IPS-NIHi7 (cell line): ENCODE measurements around the gene SCIMP.
"Not testable (repeated sequence)": the region's sequence is repeated elsewhere in the genome, so short reads cannot be mapped to it uniquely, and the experiment has no call there.

Experiments used
- DNase-seq: peaks from one replicate; pipeline ENCODE4 v3.0.0; 2012; ENCODE audit warnings: mixed read lengths; ENCODE audit errors: extremely low spot score

The SCIMP gene

DNA sequence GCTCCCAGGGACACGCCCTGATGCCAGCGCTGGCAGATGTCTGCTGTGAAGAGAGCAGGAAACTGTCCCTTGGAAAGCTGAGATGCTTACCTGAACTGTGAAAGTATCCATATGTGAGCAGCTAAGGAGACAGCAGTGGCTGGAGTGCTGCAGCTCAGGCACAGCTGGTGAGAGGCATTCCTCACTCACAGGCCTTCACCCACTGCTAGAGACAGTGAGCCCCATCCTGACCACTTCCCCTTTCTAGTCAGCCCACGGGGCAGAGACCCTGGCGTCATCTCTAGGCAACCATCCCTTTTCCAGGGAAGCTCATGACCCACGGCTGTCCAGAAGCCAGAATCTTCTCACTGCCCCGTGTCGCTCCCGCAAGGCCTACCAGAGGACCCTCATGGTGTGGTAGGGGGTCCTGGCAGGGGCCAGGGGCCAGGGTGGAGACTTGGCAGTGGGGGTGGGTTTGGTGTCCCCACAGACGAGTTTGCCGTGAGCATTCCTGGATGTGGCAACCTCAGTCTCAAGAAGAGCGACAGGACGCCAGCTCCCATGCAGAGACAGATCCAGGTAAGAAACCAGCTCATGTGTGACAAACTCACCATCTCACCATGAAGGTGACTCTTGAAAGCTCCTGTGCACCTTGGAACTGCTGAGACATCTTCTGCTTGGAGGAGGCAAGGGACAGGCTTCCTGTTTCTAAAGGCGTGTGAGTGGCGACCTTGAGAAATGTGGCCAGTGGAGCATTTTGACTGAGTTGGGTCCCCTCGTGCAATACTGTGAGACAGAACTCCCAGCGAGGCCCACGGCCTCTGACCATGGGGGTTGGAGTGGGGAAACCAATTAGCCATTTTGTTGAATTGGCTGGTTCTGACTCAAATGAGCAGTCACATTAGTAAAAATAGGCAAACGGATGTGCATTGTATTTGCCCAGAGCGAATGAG is at the start of gene SCIMP:
SCIMP (minus strand) TSS at position 216 of the 932 bp plus-strand sequence; CDS start at position 111, 105 bp downstream.
- no peak for DNase-seq

DNA sequence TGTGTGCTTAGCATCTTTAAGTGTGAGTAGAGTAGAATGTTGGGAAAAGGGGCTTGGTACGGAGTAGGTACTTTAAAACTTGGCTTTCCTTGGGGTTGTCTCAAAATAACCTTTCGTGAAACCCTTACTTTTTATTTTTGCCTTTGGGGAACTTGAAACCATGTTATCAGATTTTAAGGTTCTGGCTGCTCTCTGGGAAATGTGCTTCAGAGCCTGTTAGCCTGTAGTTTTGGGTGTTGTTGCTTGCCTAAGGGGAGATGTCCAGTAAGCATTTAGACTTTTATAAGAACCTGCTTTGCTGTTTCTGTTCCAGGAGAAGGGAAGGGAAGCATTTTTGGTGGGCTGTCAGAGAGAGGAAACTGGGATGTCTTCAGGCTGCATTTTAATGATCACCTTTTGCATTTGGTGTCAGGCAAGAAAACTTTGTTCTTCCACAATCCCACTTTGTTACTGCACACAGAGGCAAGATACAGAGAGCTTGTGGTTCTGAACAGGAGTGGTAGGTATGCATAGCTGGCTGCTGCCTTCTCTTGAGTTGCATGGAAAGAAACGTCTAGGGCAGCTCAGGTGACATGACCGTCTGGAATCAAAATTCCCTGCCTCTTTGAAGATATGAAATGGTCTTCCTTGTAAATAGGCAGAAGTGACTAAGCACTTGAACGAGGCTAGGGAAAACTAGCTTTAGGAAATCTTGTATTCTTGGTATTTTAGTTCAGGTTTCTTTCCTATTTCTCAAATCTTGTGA is 49.1 kb upstream of the SCIMP start:
- DNase-seq: no peak

DNA sequence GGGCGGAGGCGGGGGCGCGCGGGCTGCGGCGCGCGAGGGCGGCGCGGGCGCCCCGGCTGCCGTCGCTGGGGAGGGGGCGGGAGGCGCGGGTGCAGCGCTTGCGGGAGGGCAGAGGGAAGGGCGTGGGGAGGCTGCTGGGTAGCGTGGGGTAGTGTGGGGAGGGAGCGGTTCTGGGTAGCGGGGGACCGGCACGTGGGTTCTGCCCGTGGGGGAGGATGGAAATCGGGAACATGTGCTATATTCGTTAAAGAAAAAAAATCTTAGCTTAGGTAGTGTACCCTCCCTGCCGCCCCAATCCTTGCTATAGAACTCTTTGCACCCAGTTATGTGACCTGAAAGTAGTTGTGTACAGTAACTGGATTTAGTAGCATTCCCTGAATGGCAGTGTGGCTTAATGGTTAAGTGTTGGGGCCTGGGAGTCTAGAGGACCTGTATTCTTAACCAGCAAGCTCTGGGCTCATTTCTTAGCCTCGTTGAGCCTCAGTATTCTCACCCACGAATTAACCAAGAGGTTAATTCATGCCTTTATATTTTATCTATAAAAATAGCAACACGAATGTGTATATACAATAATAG is 48.1 kb upstream of the SCIMP start:
- no peak for DNase-seq

DNA sequence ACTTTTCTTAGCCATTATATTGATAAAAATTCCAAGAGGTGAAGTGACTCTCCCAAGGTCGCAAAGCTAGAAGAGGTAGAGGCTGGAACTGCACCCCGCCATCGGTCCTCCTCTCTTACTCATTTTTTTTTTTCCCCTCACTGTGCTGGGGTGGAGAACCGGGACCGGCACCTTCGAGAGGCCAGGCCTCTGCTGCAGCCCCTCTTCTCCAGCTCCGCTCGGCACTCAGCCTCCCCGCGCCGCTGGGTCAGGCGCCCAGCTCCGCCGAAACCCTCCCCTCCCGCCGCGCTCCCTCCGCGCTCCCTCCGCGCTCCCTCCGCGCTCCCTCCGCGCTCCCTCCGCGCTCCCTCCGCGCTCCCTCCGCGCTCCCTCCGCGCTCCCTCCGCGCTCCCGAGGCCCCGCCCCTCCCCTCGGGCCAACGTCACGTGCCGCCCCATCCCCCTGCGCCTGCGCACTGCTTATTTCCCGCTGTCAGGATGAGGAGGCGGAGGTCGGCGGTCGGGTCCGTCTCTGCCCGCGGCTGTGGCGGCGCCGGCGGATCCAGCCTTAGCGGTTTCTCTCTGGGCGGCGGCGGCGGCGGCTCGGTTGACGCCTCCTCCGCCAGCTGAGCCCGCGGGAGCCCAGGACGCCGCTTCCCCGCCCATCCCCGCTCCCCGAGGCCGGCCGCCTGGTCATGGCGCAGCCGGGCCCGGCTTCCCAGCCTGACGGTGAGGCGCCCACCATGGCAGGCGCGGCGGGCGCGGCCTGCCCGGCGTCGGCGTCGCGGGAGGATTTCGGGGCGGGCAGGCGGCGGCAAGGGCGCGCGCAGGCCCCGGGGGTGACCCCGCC is 47.4 kb upstream of the SCIMP start, which contains the start of gene RABEP1:
RABEP1 (plus strand) TSS at position 471 of the 828 bp plus-strand sequence; CDS start at position 674, 203 bp downstream.
- DNase-seq: peak; percentile 94

DNA sequence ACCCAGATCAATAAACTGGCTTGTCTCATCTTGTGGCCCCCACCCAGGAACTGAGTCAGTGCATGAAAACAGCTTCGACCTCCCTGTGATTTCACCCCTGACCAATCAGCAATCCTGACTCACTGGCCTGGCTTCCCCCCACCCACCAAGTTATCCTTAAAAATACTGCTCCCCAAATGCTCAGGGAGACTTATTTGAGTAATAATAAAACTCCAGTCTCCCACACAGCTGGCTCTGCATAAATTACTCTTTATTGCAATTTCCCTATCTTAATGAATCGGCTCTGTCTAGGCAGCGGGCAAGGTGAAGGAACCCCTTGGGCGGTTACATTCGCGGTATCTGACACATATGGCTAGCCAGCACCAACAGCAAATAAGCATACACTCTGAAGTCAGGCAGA is 37.7 kb upstream of the SCIMP start:
- DNase-seq: no peak

DNA sequence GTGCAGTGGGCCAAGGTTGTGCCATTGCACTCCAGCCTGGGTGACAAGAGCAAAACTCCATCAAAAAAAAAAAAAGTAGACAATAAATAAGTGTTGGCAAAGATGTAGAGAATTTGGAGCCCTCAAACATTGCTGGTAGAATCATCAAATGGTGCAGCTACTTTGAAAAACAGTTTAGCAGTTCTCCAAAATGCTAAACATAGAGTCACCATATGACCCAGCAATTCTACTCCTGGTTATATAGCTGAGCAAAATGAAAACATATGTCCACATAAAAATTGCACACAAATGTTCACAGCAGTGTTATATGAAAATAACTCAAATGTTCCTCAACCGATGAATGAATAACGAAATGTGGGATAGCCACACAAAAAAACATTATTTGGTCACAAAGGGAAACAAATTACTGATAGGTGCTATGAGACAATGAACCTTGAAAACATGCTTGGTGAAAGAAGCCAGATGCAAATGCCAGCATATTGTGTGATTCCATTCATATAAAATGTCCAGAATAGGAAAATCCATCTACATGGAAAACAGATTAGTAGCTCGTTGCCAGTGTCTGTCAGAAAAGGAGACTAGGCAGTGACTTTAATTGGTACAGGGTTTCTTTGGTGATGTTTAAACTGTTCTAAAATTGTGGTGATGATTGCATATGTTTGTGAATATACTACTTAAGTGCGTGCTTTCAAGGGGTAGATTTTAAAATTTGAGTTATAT is 34.7 kb upstream of the SCIMP start:
- DNase-seq: no peak

DNA sequence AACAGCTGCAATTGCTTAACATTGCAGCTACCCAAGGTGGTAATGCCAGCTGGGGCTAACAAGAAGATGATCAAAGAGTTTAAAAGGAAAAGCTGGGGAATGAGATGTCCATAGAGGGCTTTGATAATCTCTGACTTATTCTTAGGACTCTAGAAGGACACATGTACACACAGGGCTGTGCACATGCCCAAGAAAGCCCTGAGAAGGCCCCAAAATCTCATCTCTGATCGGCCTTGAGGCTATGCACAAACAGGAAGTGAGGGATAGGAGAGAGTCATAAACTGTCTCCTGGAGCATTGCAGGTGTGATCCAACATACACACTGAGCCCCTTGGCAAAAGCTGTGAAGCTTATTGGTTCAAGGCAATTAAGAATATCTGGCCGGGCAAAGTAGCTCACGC is 30.2 kb upstream of the SCIMP start:
- no peak for DNase-seq

DNA sequence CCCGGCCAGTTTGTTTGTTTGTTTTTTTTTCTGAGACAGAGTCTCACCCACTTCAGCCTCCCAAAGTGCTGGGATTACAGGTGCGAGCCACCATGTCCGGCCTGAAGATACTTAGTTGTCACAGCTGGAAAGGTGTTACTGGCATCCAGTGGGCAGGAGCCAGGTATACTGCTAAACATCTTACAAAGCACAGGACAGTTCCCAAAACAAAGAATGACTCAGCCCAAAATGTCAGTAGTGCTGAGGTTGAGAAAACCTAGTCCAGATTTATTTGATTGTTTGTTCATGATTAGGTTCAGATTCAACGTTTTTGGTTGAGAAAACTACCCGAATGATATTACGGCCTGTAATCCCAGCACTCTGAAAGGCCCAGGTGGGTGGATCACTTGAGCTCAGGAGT is 28.8 kb upstream of the SCIMP start:
- DNase-seq: no peak

DNA sequence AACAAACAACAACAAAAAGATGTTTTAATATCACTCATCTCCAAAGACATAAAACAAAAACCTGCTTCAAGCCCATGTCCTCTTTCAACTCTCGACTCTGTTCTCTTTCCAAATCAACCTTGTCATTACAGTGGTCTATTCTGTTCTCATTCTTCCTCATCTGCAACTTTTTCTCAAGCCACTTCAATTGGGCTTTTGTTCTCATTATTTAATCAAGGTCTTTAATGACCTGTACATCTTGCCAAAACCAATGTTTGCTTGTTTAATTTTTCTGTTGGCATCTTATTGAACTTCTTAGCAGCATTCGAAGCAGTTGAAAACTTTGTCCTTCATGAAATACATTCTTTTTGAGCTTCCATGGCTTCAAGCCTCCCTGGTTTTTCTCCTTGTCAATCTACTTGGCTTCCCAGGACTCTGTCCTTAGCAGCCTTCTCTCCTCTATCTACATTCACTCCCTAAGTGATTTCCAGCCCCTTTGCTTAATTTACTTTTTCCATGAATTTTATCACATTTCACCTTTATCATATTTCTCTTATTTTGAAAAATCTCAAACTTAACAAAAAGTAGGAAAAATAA is 27.8 kb upstream of the SCIMP start:
- DNase-seq: no peak

DNA sequence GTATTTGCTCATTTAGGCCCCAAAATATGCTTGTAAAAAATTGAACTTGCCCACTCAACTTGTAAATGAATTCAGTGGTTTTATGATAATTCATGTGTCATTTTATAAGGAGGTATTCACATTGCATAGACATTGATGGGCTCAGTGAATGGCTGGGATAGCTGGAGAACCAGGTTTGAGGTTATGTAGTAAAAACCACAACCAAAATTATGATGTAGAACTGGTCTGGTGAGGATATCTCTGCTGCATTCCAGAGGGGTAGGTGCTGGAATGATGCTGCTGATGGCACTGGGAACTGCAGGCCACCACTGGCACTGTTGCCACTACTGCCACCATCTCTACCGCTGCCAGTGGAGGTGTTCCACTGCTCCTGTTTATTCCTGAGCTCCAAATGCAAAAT is 25.9 kb upstream of the SCIMP start:
- DNase-seq: no peak

DNA sequence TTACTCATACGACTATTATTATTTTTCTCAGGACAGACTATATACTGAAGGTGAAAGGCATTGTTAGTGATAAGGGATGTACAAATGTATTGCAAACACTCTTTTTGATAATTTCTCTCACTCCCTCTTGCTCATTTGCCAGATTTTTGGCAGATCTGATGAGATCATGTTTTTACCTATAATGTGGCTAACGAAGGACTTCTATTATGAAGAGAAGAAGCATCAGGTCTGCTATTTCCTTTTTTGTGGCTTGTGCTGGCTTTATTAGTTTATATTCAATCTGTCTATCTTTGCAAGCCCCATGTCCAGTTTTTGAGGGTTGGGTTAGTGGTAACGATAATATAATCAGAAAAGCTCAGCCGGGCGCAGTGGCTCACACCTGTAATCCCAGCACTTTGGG is 22.5 kb upstream of the SCIMP start:
- DNase-seq: no peak

DNA sequence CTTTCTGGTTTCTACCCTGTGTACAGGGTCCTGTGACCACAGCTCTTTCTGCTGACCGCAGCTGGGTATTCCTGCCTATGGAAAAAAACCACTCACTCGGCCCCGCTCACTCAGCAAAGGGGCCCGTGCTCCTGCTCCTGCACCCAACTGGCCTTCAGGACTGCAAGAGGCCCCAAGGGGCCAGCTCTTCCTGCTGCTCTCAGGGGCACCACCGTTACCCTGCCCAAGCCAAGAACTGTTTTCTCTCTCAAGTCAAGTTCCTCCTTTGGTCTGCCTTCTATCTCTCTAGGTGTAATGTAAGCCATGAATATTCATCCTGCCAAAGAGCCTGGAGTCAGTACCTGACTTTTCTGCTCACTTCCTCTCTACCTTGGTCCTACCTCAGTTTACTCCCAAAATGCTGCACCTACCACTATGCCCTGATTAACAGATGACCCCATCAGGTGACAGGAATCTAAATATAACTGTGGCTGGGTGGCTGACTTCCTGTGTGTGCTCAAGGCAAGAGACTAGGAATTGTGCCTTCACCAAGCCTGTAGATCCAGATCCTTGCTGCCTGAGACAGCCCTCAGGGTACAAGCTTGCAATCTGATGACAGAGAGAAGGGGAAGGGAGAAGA is 20.4 kb upstream of the SCIMP start:
- DNase-seq: no peak

DNA sequence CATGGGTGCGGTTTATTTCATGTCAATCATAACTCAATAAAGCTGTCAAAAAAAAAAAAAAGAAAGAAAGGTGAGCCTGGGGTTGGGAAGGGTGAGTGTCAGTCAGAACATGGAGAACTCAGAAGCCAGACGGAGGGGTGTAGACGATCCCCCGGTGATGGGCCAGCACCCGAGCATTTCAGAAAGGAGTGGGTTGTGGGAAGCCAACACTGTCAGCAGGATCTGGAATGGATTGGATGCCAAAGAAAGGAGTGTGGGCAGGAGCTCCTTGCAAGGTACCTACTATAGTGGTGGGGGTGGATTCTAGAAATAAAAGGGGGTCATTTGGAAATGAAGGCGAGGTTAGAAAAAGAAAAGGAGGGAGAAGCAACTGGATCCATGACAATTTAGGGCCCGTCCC is 19.8 kb upstream of the SCIMP start:
- DNase-seq: no peak

DNA sequence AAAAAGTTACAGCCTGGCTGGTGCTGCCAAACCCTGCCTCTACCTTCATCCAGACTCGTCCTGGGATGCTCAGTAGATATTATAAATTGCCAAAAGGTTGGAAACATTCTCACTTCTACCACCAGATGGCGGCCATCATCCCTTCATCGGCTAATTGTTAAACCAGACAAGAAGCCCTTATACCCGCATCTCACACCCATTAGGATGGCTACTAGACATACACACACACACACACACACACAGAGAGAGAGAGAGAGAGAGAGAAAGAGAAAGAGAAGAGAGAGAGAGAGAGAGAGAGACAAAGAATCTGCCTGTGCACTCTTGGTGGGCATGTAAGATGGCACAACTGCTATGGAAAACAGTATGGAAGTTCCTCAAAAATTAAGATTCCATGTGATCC is 15.0 kb upstream of the SCIMP start:
- peak; percentile 80 for DNase-seq

DNA sequence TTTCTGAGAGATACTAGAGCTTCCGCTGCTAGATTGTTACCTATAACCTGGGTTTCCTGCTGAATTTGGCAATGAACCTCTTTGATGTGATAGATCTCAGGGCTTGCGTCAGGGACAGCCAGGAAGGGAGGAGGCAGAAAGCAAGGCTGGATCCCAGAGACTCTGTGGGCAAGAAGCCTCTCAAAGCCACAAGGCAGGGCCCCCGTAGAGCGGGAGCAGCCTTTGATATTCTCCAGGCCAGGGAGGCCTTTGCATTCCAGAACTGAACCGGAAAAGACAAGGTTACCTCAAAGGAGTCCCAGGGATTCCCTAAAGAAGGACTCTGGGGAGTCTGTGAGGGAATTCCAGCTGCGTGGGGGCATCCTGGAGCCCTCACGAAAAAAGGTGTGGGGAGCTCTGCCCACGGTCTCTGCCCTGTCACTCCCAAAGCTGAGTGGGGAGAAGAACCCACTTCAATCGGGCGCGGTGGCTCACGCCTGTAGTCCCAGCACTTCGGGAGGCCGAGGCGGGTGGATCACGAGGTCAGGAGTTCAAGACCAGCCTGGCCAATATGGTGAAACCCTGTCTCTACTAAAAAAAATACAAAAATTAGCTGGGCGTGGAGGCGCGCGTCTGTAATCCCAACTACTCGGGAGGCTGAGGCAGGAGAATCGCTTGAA is 14.3 kb upstream of the SCIMP start:
- DNase-seq: peak; percentile 35

DNA sequence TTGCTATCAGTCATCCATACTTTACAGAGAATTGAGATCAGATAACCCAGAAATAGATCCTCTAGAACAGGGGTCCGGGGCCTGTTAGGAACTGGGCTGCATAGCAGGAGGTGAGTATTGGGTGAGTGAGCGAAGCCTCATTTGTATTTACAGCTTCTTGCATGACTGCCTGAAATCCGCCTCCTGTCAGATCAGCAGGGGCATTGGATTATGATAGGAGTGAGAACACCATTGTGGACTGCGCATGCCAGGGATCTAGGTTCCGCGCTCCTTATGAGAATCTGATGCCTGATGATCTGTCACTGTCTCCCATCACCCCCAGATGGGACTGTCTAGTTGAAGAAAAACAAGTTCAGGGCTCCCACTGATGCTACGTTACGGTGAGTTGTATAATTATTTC is 13.0 kb upstream of the SCIMP start:
- DNase-seq: no peak

DNA sequence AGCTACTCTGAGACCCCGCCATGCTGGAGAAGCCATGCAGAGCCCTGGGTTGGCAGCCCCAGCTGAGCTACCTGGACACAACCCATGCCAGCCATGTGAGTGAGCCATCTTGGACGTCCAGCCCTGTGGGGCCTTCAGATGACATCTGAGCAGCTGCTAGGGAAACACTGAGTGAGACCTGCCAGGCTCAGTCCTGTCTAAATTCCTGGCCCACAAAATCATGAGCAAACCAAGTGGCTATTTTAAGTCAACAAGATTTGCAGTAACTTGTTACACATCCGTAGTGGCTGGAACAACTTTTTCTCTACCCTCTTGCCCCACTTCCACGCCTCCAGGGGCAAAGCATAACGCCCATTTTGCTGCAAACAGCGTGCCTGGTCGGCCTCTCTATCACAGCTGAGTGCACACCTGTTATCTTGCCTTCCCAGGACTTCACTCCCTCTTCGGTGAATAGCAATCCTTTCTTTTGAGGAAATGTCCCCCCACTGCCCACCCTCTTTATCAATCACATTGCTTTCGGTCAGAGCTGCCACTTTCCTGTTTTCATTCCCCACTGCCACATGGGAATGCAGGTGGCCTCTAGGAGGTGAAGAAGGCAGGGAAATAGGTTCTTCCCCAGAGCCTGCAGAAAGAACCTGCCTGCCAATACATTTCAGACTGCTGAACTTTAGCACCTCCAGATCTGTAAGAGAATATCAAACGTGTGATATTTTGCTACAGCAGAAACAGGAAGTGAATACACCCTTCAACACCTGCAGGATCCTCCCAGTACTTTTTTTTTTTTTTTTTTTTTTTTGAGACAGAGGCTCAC is 7.4 kb upstream of the SCIMP start:
- DNase-seq: no peak

DNA sequence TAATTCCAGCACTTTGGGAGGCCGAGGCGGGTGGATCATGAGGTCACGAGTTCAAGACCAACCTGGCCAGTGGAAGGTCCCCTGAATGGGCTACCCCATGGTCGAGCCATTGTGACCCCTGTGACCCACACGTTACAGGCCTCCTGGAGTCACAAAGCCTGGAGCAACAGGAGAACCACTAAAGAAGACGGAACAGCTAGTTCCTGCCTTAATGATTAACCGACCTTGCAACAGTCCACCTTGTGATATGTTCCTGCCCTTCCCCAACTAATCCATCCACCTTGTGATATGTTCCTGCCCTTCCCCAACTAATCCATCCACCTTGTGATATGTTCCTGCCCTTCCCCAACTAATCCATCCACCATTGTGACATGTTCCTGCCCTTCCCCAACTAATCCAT is 5.1 kb upstream of the SCIMP start:
- DNase-seq: not testable (repeated sequence)

DNA sequence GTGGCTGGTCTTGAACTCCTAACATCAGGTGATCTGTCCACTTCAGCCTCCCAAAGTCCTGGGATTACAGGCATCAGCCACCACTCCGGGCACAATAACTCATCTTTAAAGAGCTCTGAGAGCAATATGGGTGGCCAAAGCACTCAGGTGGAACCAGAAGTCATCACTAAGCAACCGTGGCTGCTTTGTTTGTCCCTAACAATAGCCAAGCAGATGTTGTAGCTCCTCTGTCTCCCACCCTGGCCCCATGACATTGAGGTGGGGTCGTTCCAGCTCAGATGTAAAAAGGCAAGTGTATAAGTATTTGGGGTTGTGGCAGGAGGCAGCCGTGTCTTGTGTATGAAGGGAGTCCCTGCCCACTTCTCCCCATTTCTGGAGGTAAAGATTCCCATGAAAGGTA is 3.7 kb upstream of the SCIMP start:
- no peak for DNase-seq
